IMR-90 (cell line): ENCODE results near the gene PEX10. TPM values are rescaled to one million over a fixed set of nuclear protein-coding genes. Genes with fewer than 3 reads are reported as not detected.

Experiments used
- ATAC-seq: fragments of 200-7000 bp; cut with Tn5 transposase; 2 replicates; pipeline ENCODE4 v1.9.1; 2020; ENCODE audit warnings: low read depth, mild to moderate bottlenecking, moderate library complexity
- BruUV-seq: library from RNA; stranded (reverse); fragments of 400-500 nt; replicated peaks from 2 replicates; lab custom pipeline; 2021; lab: Mats Ljungman, UMichigan
- CTCF ChIA-PET: fragments of 300-600 bp; formaldehyde crosslinking; extraction: SDS; loops from one replicate; lab custom pipeline; 2021; ENCODE audit warnings: antibody characterized with exemption; lab: Yijun Ruan, JAX
- POLR2A ChIA-PET: fragments of 300-600 bp; sonication (Branson Sonifier 250); formaldehyde crosslinking; loops from one replicate; lab custom pipeline; 2022; ENCODE audit warnings: antibody characterized with exemption; ENCODE audit not compliant: unreplicated experiment; lab: Charles Lee
- DNase-seq: peaks from one replicate; pipeline ENCODE4 v3.0.0; 2013
- H2AFZ ChIP-seq: replicated peaks from 2 replicates; pipeline ENCODE3; 2013; ENCODE audit warnings: low read length, mild to moderate bottlenecking; ENCODE audit not compliant: poor library complexity
- H2AK5ac ChIP-seq: 2 replicates; pipeline ENCODE4 v1.6.1; 2013; ENCODE audit warnings: low read depth, low read length, inconsistent platforms
- H2AK9ac ChIP-seq: replicated peaks from 2 replicates; pipeline ENCODE3; 2013; ENCODE audit warnings: mild to moderate bottlenecking, low read depth, low read length, moderate library complexity; ENCODE audit not compliant: poor library complexity
- H2BK120ac ChIP-seq: 2 replicates; pipeline ENCODE4 v1.6.1; 2013; ENCODE audit warnings: low read depth, low read length, inconsistent platforms
- H2BK15ac ChIP-seq: 3 replicates; pipeline ENCODE4 v1.6.1; 2013; ENCODE audit warnings: low read depth, low read length, inconsistent platforms
- H2BK20ac ChIP-seq: 2 replicates; pipeline ENCODE4 v1.6.1; 2013; ENCODE audit warnings: low read depth, mild to moderate bottlenecking, inconsistent platforms, low read length, moderate library complexity
- H2BK5ac ChIP-seq: 2 replicates; pipeline ENCODE4 v1.6.1; 2013; ENCODE audit warnings: mild to moderate bottlenecking, low read depth, low read length, inconsistent platforms; ENCODE audit not compliant: poor library complexity, severe bottlenecking
- H3K14ac ChIP-seq: replicated peaks from 2 replicates; pipeline ENCODE4 v1.6.1; 2013; ENCODE audit warnings: low read depth, low read length, inconsistent platforms
- H3K18ac ChIP-seq: 2 replicates; pipeline ENCODE4 v1.6.1; 2013; ENCODE audit warnings: low read depth, low read length, control low read depth
- H3K23ac ChIP-seq: 2 replicates; pipeline ENCODE4 v1.6.1; 2013; ENCODE audit warnings: low read depth, low read length, inconsistent platforms
- H3K27ac ChIP-seq: 2 replicates; pipeline ENCODE4 v1.5.1; 2013; ENCODE audit warnings: mild to moderate bottlenecking, control low read depth, low read length; ENCODE audit not compliant: insufficient read depth
- H3K27me3 ChIP-seq: 2 replicates; pipeline ENCODE4 v1.6.1; 2013; ENCODE audit warnings: low read length; ENCODE audit not compliant: control insufficient read depth, insufficient read depth
- H3K36me3 ChIP-seq: 2 replicates; pipeline ENCODE4 v1.6.1; 2013; ENCODE audit warnings: low read length, mixed read lengths; ENCODE audit not compliant: control insufficient read depth, insufficient read depth
- H3K4ac ChIP-seq: 2 replicates; pipeline ENCODE4 v1.6.1; 2013; ENCODE audit warnings: low read depth, low read length, inconsistent platforms
- H3K4me1 ChIP-seq: 2 replicates; pipeline ENCODE4 v1.6.1; 2013; ENCODE audit warnings: low read length, mixed read lengths; ENCODE audit not compliant: control insufficient read depth, insufficient read depth
- H3K4me2 ChIP-seq: 2 replicates; pipeline ENCODE4 v1.6.1; 2013; ENCODE audit warnings: low read depth, mild to moderate bottlenecking, control low read depth, low read length, moderate library complexity
- H3K4me3 ChIP-seq: 2 replicates; pipeline ENCODE4 v1.5.1; 2013; ENCODE audit warnings: low read depth, mild to moderate bottlenecking, control low read depth, low read length, moderate library complexity; ENCODE audit not compliant: insufficient read depth
- H3K56ac ChIP-seq: 2 replicates; pipeline ENCODE4 v1.6.1; 2013; ENCODE audit warnings: low read length, inconsistent platforms; ENCODE audit not compliant: insufficient read depth; ENCODE audit errors: extremely low read depth
- H3K79me1 ChIP-seq, 2 experiments: 2 replicates each; pipeline ENCODE4 v1.6.1; 2013; ENCODE audit warnings: low read length in 2 of 2, inconsistent platforms in 1 of 2, low read depth in 1 of 2
- H3K9ac ChIP-seq: 2 replicates; pipeline ENCODE4 v1.6.1; 2013; ENCODE audit warnings: low read depth, low read length, control low read depth
- H3K9me1 ChIP-seq: 2 replicates; pipeline ENCODE4 v1.6.1; 2013; ENCODE audit warnings: low read length, inconsistent platforms; ENCODE audit not compliant: insufficient read depth
- H3K9me3 ChIP-seq: 2 replicates; pipeline ENCODE4 v1.6.1; 2013; ENCODE audit warnings: low read length; ENCODE audit not compliant: control insufficient read depth, insufficient read depth
- H4K20me1 ChIP-seq: 2 replicates; pipeline ENCODE4 v1.6.1; 2013; ENCODE audit warnings: low read length, inconsistent platforms; ENCODE audit not compliant: insufficient read depth
- H4K5ac ChIP-seq: 2 replicates; pipeline ENCODE4 v1.6.1; 2013; ENCODE audit warnings: mild to moderate bottlenecking, low read depth, low read length, control low read depth
- H4K8ac ChIP-seq, 2 experiments: 2 replicates each; pipeline ENCODE4 v1.6.1; 2013; ENCODE audit warnings: low read depth in 2 of 2, low read length in 2 of 2, control low read depth in 1 of 2, inconsistent platforms in 1 of 2
- H4K91ac ChIP-seq: 2 replicates; pipeline ENCODE4 v1.6.1; 2013; ENCODE audit warnings: low read depth, low read length, inconsistent platforms; ENCODE audit not compliant: insufficient read depth
- BHLHE40 ChIP-seq: fragments of 150-350 bp; IDR thresholded peaks from 2 replicates; pipeline ENCODE4 v1.6.1; 2016; ENCODE audit warnings: mild to moderate bottlenecking, low read depth, low read length
- CEBPB ChIP-seq: IDR thresholded peaks from 2 replicates; pipeline ENCODE4 v1.6.1; 2012; ENCODE audit warnings: low read depth, low read length, improper control_type of control experiment
- CTCF ChIP-seq: conservative IDR thresholded peaks from 2 replicates; pipeline ENCODE4 v1.5.1; 2012; ENCODE audit warnings: mild to moderate bottlenecking, low read depth, low read length, improper control_type of control experiment
- FOS ChIP-seq: fragments of 150-350 bp; IDR thresholded peaks from 2 replicates; pipeline ENCODE4 v1.6.1; 2016; ENCODE audit warnings: low read depth, low read length
- MAFK ChIP-seq: IDR thresholded peaks from 2 replicates; pipeline ENCODE4 v1.6.1; 2012; ENCODE audit warnings: low read depth, low read length, improper control_type of control experiment
- MAZ ChIP-seq: IDR thresholded peaks from 2 replicates; pipeline ENCODE4 v1.6.1; 2012; ENCODE audit warnings: low read depth, mild to moderate bottlenecking, low read length, improper control_type of control experiment, moderate library complexity, borderline replicate concordance
- NFE2L2 ChIP-seq: fragments of 150-350 bp; IDR thresholded peaks from 2 replicates; pipeline ENCODE4 v1.6.1; 2016; ENCODE audit warnings: low read depth, mild to moderate bottlenecking, low read length
- POLR2A ChIP-seq: IDR thresholded peaks from 2 replicates; pipeline ENCODE4 v1.6.1; 2012; ENCODE audit warnings: mild to moderate bottlenecking, low read depth, low read length
- RFX5 ChIP-seq: IDR thresholded peaks from 2 replicates; pipeline ENCODE4 v1.8.0; 2012; ENCODE audit warnings: low read depth, mild to moderate bottlenecking, low read length, moderate library complexity
- SMC3 ChIP-seq: fragments of 150-350 bp; IDR thresholded peaks from 2 replicates; pipeline ENCODE4 v1.6.1; 2016; ENCODE audit warnings: low read depth, mild to moderate bottlenecking, antibody characterized with exemption, low read length, moderate library complexity
- USF2 ChIP-seq: fragments of 150-350 bp; IDR thresholded peaks from 2 replicates; pipeline ENCODE4 v1.6.1; 2017; ENCODE audit warnings: mild to moderate bottlenecking, antibody characterized with exemption, low read length, low read depth
- WGBS, 2 experiments: methylation state at CpG; one replicate each; pipeline versions ENCODE4 v1.1.5 to v1.1.7; 2013; ENCODE audit warnings: missing lambda C conversion rate in 2 of 2; ENCODE audit not compliant: insufficient read length in 1 of 2; ENCODE audit errors: extremely low coverage in 2 of 2; 5-methylcytosine and 5-hydroxymethylcytosine counted together
- dilution Hi-C: fragments of 300-500 bp; cut with HindIII; formaldehyde crosslinking; loops from one replicate; pipeline ENCODE4 v1.14.3; 2018; ENCODE audit warnings: low sequenced_read_pairs; ENCODE audit not compliant: unreplicated experiment
- in situ Hi-C: fragments of 300-500 bp; cut with MboI; formaldehyde crosslinking; loops from 3 replicates; pipeline ENCODE4 v1.14.3; 2019; ENCODE audit warnings: low sequenced_read_pairs, inconsistent platforms, mixed read lengths
- intact Hi-C: fragments of 100-400 bp; cut with micrococcal nuclease; formaldehyde crosslinking; loops from 2 replicates; pipeline ENCODE4 v1.10.0; 2022
- polyA plus RNA-seq, 3 experiments: library from polyadenylated mRNA; depleted of rRNA; stranded (reverse); fragments of >200 nt; gene quantifications; 2 replicates each; pipeline ENCODE4 v1.2.3, GENCODE V29; 2012; ENCODE audit warnings: low replicate concordance in 1 of 3
- total RNA-seq: library from RNA; depleted of rRNA; stranded (reverse); fragments of >200 nt; gene quantifications from 2 replicates; pipeline ENCODE4 v1.2.3, GENCODE V29; 2012

The PEX10 gene
- total and polyA plus RNA-seq, 2 of the 4 experiments (the other 2 are of a cell fraction): 16.9 to 19.7 TPM

GRCh38 chr1:2411801-2412394 is 466 bp downstream of the PEX10 start (continued):
- no peak for TF ChIP-seq CTCF

- H4K5ac ChIP-seq: no peak overlapping the region
- intact Hi-C loops: loop anchor here (5.0 to 10.0 kb wide), 3 partner anchors 118 to 905 kb away; partner anchors contain the start of gene PANK4
- H4K20me1 ChIP-seq: 0 out of 2 replicates have a peak, but pooled peaks cover 5% of the 10 kb centered on the region
- no peak overlapping the region for H3K4me3 ChIP-seq
- H3K27me3 ChIP-seq: no peaks in the 10 kb centered on the region
- H2BK20ac ChIP-seq: no peak overlapping the region
- H2BK120ac ChIP-seq: no peak overlapping the region
- no peak overlapping the region for H2AK5ac ChIP-seq
- H2AK9ac ChIP-seq: peak overlapping the region; percentile 23
- peaks cover 20% of the 10 kb centered on the region for H3K4me1 ChIP-seq
- no peak for DNase-seq
- H3K56ac ChIP-seq: no peak overlapping the region
- POLR2A ChIA-PET: interaction anchor here (0.6 kb wide), 1 partner anchor 204 kb away, joined by 10 read pairs; no protein-coding TSS in a partner anchor
- no peak for ATAC-seq
- WGBS, 2 experiments: 94% methylated on average over 2 of the region's 12 CpGs; no CpG with 5 or more reads in 1 of the 2 experiments
- no peak overlapping the region for H3K27ac ChIP-seq
- no peak overlapping the region for H4K91ac ChIP-seq
- no peak overlapping the region for H4K8ac ChIP-seq
- no peak overlapping the region for H2BK15ac ChIP-seq
- no peak overlapping the region for H3K23ac ChIP-seq
- peaks cover 14 to 46% of the 10 kb centered on the region in 2 experiments for H3K79me1 ChIP-seq
- no peak overlapping the region for H3K4ac ChIP-seq
- in situ Hi-C loops: loop anchor here (5.0 to 25.0 kb wide), 3 partner anchors 133 to 1013 kb away; no protein-coding TSS in a partner anchor
- no peak overlapping the region for H3K18ac ChIP-seq
- CTCF ChIA-PET: no interaction called here
- H2AFZ ChIP-seq: no peak overlapping the region
- no peak overlapping the region for H3K9ac ChIP-seq
- H3K14ac ChIP-seq: no peak overlapping the region
- peaks cover 35% of the 10 kb centered on the region for H3K36me3 ChIP-seq
- dilution Hi-C loops: no loop called here
- no peaks in the 10 kb centered on the region for H3K9me3 ChIP-seq
- no peak overlapping the region for H3K4me2 ChIP-seq
- no peak overlapping the region for H2BK5ac ChIP-seq
- H3K9me1 ChIP-seq: no peaks in the 10 kb centered on the region
- BruUV-seq: no TSS peak
- TF ChIP-seq CTCF (no peak), MAZ (no peak), USF2 (no peak), SMC3 (no peak), RFX5 (no peak), BHLHE40 (no peak), CEBPB (no peak), FOS (no peak), MAFK (no peak), POLR2A (no peak), NFE2L2 (no peak)
Observed at GRCh38 chr1:2409745-2410144, 2.6 kb downstream of the PEX10 start.
